B cell (primary cell): ENCODE data around the gene KCNS3. TPM values are rescaled to one million over a fixed set of nuclear protein-coding genes. Genes with fewer than 3 reads are reported as not detected.

Experiments
- ATAC-seq: fragments of 200-7000 bp; cut with Tn5 transposase; one replicate; pipeline ENCODE4 v1.10.0; 2021; ENCODE audit warnings: low read depth, mild to moderate bottlenecking, moderate number of reproducible peaks, moderate library complexity
- CTCF ChIA-PET: fragments of 350-600 bp; sonication (Branson Sonifier 250); formaldehyde crosslinking; loops from one replicate; lab custom pipeline; 2021; ENCODE audit warnings: antibody characterized with exemption, inconsistent platforms; lab: Charles Lee
- POLR2A ChIA-PET: fragments of 350-600 bp; sonication (Branson Sonifier 250); formaldehyde crosslinking; loops from one replicate; lab custom pipeline; 2021; ENCODE audit warnings: antibody characterized with exemption; lab: Charles Lee
- DNase-seq: peaks from one replicate; pipeline ENCODE4 v3.0.0; 2013
- H2AFZ ChIP-seq: 2 replicates; pipeline ENCODE4 v1.6.1; 2012; ENCODE audit warnings: mild to moderate bottlenecking, low read depth, low read length; ENCODE audit not compliant: insufficient read depth, poor library complexity, severe bottlenecking
- H3K27ac ChIP-seq, 2 donors: 1 replicate in 1 of 2; 2 replicates in 1 of 2; pipeline ENCODE4 v1.5.1; 2012 to 2013; ENCODE audit warnings: low read length in 2 of 2, mild to moderate bottlenecking in 2 of 2, moderate library complexity in 1 of 2
- H3K27me3 ChIP-seq, 4 experiments: fragments of 200-600 bp in 1 of 4; sonication (generic) in 1 of 4; replicated peaks in 1 of 4; 1 replicate in 2 of 4; 2 replicates in 2 of 4; pipeline versions ENCODE4 v1.6.1 to v1.7.0; 2013 to 2016; ENCODE audit warnings: low read length in 3 of 4, mild to moderate bottlenecking in 2 of 4, mixed read lengths in 1 of 4, moderate library complexity in 1 of 4; ENCODE audit not compliant: insufficient read depth in 4 of 4, control insufficient read depth in 3 of 4; ENCODE audit errors: control extremely low read depth in 1 of 4
- H3K36me3 ChIP-seq, 2 experiments: replicated peaks in 1 of 2; 1 replicate in 1 of 2; 2 replicates in 1 of 2; pipeline versions ENCODE4 v1.6.1 to v1.7.1; 2013; ENCODE audit warnings: low read length in 1 of 2; ENCODE audit not compliant: insufficient read depth in 2 of 2, control insufficient read depth in 1 of 2; ENCODE audit errors: control extremely low read depth in 1 of 2, extremely low read depth in 1 of 2
- H3K4me1 ChIP-seq, 2 donors: fragments of 200-600 bp in 1 of 2; sonication (generic) in 1 of 2; 1 replicate in 1 of 2; 2 replicates in 1 of 2; pipeline versions ENCODE4 v1.5.1 to v1.6.1; 2013 to 2017; ENCODE audit warnings: low read length in 2 of 2; ENCODE audit not compliant: control insufficient read depth in 2 of 2, insufficient read depth in 2 of 2
- H3K4me2 ChIP-seq: replicated peaks from 2 replicates; pipeline ENCODE3; 2012; ENCODE audit warnings: mild to moderate bottlenecking, low read depth, low read length; ENCODE audit not compliant: poor library complexity, severe bottlenecking
- H3K4me3 ChIP-seq, 5 experiments: fragments of 200-600 bp in 1 of 5; sonication (generic) in 1 of 5; 1 replicate in 3 of 5; 2 replicates in 2 of 5; pipeline versions ENCODE4 v1.5.1 to v1.7.0; 2011 to 2016; ENCODE audit warnings: low read length in 4 of 5, mild to moderate bottlenecking in 4 of 5, low read depth in 2 of 5, control low read depth in 1 of 5, moderate library complexity in 1 of 5; ENCODE audit not compliant: insufficient read depth in 1 of 5; ENCODE audit errors: control extremely low read depth in 1 of 5, extremely low read depth in 1 of 5
- H3K79me2 ChIP-seq: fragments of 200-600 bp; sonication (generic); one replicate; pipeline ENCODE4 v1.6.0; 2016; ENCODE audit warnings: low read length; ENCODE audit not compliant: control insufficient read depth, insufficient read depth
- H3K9ac ChIP-seq: fragments of 200-600 bp; sonication (generic); 2 replicates; pipeline ENCODE4 v1.6.1; 2017; ENCODE audit warnings: mild to moderate bottlenecking, low read length, moderate library complexity
- H3K9me3 ChIP-seq, 3 donors: one replicate each; pipeline versions ENCODE4 v1.6.1 to v1.7.1; 2013; ENCODE audit warnings: low read length in 2 of 3; ENCODE audit not compliant: control insufficient read depth in 2 of 3, insufficient read depth in 1 of 3; ENCODE audit errors: control extremely low read depth in 1 of 3
- H4K20me1 ChIP-seq: 2 replicates; pipeline ENCODE4 v1.6.0; 2012; ENCODE audit warnings: mild to moderate bottlenecking, low read length; ENCODE audit not compliant: insufficient read depth, control insufficient read depth, poor library complexity, severe bottlenecking
- H3K27ac Mint-ChIP-seq: one replicate; pipeline ENCODE4 v1.8.0; 2021; ENCODE audit warnings: mixed read lengths
- H3K27me3 Mint-ChIP-seq: one replicate; pipeline ENCODE4 v1.8.0; 2021; ENCODE audit warnings: mixed read lengths
- H3K4me1 Mint-ChIP-seq: one replicate; pipeline ENCODE4 v1.8.0; 2021; ENCODE audit warnings: mixed read lengths
- H3K4me3 Mint-ChIP-seq: one replicate; pipeline ENCODE4 v1.8.0; 2021; ENCODE audit warnings: mixed read lengths
- H3K9me3 Mint-ChIP-seq: one replicate; pipeline ENCODE4 v1.8.0; 2022; ENCODE audit warnings: mixed read lengths; ENCODE audit not compliant: insufficient read depth
- EZH2 ChIP-seq: IDR thresholded peaks from 2 replicates; pipeline ENCODE4 v1.6.1; 2012; ENCODE audit warnings: borderline replicate concordance, low read depth, mild to moderate bottlenecking, moderate library complexity, low read length; ENCODE audit not compliant: insufficient read depth, poor library complexity, severe bottlenecking
- WGBS: methylation state at CpG from one replicate; pipeline ENCODE4 v1.1.5; 2013; ENCODE audit warnings: missing lambda C conversion rate; ENCODE audit not compliant: insufficient coverage; 5-methylcytosine and 5-hydroxymethylcytosine counted together
- intact Hi-C: fragments of 100-400 bp; cut with micrococcal nuclease; formaldehyde crosslinking; loops from one replicate; pipeline ENCODE4 v1.10.0; 2022
- polyA plus RNA-seq: library from polyadenylated mRNA; depleted of rRNA; stranded (reverse); fragments of >200 nt; gene quantifications from 2 replicates; pipeline ENCODE4 v1.2.3, GENCODE V29; 2012
- total RNA-seq, 2 donors: library from RNA; stranded (reverse); fragments of 120-200 nt in 1 of 2; gene quantifications; 1 replicate in 1 of 2; 2 replicates in 1 of 2; pipeline versions ENCODE4 v1.2.3 to v1.2.4, GENCODE V29; 2013 to 2022
- TF ChIP-seq, protein P1 (sequence below): fragments of 200-600 bp; IDR thresholded peaks from one replicate; pipeline ENCODE4 v1.8.0; 2022; ENCODE audit warnings: antibody characterized with exemption, mild to moderate bottlenecking

Gene KCNS3
- total and polyA plus RNA-seq, 2 donors (not counting 1 experiment from before 2014, with no cell fraction given), result 0.10 to 0.76 TPM

DNA sequence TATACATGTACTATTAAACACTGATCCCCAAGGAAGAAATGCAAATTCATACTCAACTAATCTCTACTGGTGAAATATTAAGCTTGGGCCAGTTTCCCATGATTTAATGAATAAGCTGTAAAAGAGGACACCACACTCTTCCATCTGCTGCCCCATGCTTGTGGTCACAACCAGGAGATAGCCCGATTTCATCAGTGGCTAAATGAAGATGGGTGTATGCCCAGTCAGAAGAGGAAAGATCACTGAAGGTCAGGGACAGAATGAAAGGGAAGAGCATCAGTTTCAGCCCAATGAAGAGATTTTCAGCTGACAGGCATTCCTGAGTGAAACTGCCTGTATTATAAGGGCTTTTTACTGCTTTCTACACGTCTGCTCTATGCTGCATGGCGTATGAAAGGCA, 103.5 kb downstream of the KCNS3 start:
- no peaks in the 10 kb centered on the region for H3K4me1 Mint-ChIP-seq
- Histone ChIP-seq H2AFZ (no peak overlapping the region), H3K4me3 (no peak overlapping the region), H3K9me3 (no peaks in the 10 kb centered on the region), H4K20me1 (no peaks in the 10 kb centered on the region), H3K4me2 (no peak overlapping the region), H3K27me3 (no peaks in the 10 kb centered on the region), H3K36me3 (no peaks in the 10 kb centered on the region), H3K4me1 (no peaks in the 10 kb centered on the region), H3K27ac (no peak overlapping the region), H3K9ac (no peak overlapping the region), H3K79me2 (no peaks in the 10 kb centered on the region)
- WGBS, result 83% methylated on average over 1 of the region's 3 CpGs
- TF ChIP-seq EZH2, result no peak
- TF ChIP-seq, protein P1, sequence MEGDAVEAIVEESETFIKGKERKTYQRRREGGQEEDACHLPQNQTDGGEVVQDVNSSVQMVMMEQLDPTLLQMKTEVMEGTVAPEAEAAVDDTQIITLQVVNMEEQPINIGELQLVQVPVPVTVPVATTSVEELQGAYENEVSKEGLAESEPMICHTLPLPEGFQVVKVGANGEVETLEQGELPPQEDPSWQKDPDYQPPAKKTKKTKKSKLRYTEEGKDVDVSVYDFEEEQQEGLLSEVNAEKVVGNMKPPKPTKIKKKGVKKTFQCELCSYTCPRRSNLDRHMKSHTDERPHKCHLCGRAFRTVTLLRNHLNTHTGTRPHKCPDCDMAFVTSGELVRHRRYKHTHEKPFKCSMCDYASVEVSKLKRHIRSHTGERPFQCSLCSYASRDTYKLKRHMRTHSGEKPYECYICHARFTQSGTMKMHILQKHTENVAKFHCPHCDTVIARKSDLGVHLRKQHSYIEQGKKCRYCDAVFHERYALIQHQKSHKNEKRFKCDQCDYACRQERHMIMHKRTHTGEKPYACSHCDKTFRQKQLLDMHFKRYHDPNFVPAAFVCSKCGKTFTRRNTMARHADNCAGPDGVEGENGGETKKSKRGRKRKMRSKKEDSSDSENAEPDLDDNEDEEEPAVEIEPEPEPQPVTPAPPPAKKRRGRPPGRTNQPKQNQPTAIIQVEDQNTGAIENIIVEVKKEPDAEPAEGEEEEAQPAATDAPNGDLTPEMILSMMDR, result no peak
- intact Hi-C loops, result no loop called here
- H3K4me3 Mint-ChIP-seq, result no peak overlapping the region
- CTCF ChIA-PET, result no interaction called here
- H3K9me3 Mint-ChIP-seq, result peaks cover 2% of the 10 kb centered on the region
- ATAC-seq, result no peak
- H3K27ac Mint-ChIP-seq, result no peak overlapping the region
- H3K27me3 Mint-ChIP-seq, result no peaks in the 10 kb centered on the region
- DNase-seq, result no peak
- POLR2A ChIA-PET, result no interaction called here

Other genes starting within 250 kb of the KCNS3 start
- 111 and 124 TPM in 2 replicates for gene SMC6, start 124.9 kb upstream of the KCNS3 start, total RNA-seq
- gene SMC6, start 124.9 kb upstream of the KCNS3 start, polyA plus RNA-seq, result 27.2 and 42.2 TPM in 2 replicates
- 105 and 111 TPM in 2 replicates for gene GEN1, start 124.5 kb upstream of the KCNS3 start, total RNA-seq
- 16.7 and 18.2 TPM in 2 replicates for gene GEN1, start 124.5 kb upstream of the KCNS3 start, polyA plus RNA-seq
- not detected in 2 replicates for gene MSGN1, start 62.2 kb upstream of the KCNS3 start, total RNA-seq
- not detected in 2 replicates for gene MSGN1, start 62.2 kb upstream of the KCNS3 start, polyA plus RNA-seq